HG03565 (cell line): ENCODE results near the gene MLLT6.

Experiments
- ATAC-seq: cut with Tn5 transposase; IDR thresholded peaks from one replicate; pipeline ENCODE4 v1.9.1; 2021; ENCODE audit warnings: mild to moderate bottlenecking, moderate library complexity; ENCODE audit not compliant: unreplicated experiment

The MLLT6 gene

GRCh38 chr17:38674749-38675615 lies 30.1 kb upstream of the MLLT6 start, which contains the start of gene EPOP:
EPOP (minus strand) TSS chr17:38674957; CDS start chr17:38674495, 462 bp downstream.
- no peak for ATAC-seq

DNA sequence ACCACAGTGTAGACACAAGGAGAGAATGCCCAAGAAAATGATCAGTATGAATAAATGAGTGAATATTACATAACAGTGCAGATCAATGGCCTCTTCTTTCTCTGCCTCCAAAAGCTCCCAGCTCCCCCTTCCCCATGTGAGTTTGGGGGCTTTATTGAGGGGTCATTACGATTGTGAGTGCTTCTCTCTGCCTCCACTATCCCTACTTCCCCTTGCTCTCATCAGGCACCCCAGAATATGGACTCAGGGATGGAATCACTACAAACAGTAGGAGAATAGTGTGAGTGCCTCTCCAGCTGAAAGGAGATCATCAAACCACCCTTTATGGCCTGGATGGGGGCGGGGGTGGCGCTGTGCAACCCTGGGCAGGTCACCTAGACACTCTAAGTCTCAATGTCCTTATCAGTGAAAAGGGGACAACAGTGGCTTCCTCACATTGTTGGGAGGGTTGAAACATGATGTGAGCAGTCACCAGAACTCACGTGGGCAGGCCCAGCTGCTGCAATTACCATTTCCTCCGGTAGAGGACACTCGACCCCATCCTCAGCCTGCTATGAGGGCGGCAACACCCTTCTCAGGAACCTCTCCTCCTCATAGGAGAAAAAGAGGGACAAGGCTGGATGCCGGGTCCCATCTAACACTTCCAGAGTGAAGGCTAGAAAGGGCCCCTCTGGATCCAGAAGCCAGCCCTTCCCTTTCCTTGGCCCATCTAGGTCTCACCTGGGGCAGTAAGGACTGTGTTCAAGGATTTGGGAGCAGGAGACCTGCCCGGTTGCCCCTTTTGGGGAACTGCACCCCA lies 28.2 kb upstream of the MLLT6 start:
- ATAC-seq, result no peak

DNA sequence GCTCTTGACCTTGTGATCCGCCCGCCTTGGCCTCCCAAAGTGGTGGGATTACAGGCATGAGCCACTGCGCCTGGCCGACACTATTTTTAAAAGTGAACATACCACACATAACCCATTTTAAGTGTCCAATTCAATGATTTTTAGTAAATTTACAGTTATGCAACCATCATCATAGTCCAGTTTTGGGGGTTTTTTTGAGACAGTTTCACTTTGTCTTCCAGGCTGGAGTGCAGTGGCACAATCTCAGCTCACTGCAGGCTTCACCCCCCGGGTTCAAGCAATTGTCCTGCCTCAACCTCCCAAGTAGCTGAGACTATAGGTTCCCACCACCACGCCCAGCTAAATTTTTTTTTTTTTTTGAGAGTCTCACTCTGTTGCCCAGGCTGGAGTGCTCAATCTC lies 27.3 kb upstream of the MLLT6 start:
- no peak for ATAC-seq

- no peak for ATAC-seq
These were observed 24.0 kb upstream of the MLLT6 start for GRCh38 chr17:38681096-38681495.

- ATAC-seq, result no peak
These were observed 19.6 kb upstream of the MLLT6 start for GRCh38 chr17:38685491-38685890.

DNA sequence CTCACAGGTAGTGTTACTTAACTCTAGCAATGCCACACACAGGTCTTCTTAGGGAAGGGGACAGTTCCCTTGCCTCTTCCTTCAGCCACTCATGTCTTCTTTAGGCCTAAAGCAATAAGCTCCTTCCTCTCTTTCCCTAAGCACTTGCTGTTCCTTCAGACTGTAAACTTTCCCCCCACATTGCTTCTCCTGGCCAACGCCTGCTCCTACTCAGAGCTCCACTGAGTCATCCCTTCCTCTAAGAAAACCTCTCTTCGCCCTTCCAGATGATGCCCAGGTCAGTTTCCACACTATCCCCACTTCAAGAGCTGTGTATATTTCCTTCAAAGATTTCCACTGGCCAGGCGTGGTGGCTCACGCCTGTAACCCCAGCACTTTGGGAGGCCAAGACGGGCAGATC lies 17.8 kb upstream of the MLLT6 start:
- ATAC-seq, result no peak

DNA sequence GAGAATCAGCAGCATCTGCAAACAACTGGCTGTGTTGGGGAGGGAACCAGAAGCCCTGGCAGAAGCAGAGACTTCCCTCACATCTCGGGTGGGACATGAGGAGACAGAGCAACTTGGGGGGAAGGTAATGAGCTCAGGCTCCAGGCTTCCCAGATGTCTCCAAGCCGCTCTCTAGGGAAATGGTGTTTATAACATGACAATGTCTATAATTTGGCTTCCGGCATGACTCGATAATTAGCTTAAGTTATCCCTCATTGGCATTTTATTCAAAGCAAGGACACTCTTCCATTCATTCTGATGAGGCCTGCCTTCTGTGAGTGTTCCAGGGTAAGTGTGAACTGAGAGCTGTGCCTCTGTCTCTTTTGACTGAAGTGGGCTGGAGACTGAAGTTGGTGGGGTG lies 14.7 kb upstream of the MLLT6 start:
- no peak for ATAC-seq

- ATAC-seq, result no peak
These were observed 13.9 kb upstream of the MLLT6 start for GRCh38 chr17:38691154-38691553.

DNA sequence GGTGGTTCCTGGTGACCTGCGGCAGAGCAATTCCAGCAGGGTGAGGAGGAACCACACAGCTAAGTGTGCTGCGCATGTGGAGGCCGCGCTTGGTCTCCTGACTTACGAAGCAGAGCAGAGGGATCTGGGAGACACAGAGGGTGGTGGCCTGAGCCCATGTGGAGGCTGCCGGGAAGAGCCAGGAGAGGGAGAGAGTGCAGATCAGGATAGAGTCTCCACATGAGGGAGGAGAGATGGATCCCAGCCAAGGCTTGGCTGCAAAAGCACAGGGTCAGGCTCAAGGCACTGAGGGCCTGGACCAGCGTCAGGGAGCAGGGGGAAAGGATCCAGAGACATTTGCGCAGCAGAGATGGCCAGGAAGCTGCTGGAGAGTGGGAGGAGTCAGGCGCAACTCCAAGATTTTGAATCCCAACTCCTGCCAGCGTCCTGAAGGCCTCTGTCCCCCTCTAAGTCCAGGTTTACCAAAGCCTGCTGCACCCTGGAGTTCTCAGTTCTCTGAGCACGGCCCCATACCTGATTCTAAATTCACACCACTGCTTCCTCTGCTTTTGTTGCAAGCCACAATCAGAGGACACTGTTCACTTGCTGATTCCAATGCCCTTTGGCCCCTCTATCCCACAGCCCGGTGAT lies 11.3 kb upstream of the MLLT6 start:
- no peak for ATAC-seq

GRCh38 chr17:38697061-38697820 lies 7.8 kb upstream of the MLLT6 start:
- no peak for ATAC-seq

- no peak for ATAC-seq
These were observed 6.3 kb upstream of the MLLT6 start for GRCh38 chr17:38698760-38699159.

- peak; percentile 23 for ATAC-seq
These were observed 3.4 kb upstream of the MLLT6 start for GRCh38 chr17:38701504-38702165.

DNA sequence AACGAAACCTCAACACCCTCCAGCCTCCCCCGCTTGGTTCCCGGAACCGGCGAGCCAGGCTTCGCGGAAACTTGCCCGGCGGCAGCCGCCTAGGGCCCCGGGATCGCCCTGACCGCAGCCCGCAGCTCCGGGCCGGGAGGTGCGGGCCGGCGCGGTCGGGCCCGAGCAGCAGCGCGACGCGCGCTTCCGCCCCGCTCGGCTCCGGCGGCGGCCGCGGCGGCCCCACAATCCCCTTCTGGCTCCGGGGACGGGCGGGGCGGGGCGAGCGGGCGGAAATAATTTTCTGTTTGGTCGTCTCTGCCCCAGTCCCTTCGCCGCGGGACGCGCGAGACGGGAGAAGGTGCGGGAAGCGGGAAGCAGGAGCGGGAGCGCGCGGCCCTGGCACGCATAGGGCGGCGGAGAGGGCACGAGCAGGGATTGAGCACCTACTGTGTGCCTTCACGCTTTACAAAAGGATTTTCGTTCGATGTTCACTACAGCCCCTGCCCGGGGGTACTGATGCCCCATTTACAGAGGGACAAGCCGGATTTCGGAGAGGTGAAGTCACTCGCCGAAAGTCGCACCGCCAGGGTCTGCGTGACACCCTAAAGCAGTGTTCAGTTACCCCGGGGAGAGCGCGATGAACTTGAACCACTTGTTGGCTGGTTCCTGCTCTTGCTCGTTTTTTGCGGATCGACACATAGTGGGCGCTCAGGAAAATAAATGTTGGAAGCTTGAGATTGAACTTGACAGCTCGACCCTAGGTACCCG lies 2.7 kb upstream of the MLLT6 start:
- peak; percentile 17 for ATAC-seq

DNA sequence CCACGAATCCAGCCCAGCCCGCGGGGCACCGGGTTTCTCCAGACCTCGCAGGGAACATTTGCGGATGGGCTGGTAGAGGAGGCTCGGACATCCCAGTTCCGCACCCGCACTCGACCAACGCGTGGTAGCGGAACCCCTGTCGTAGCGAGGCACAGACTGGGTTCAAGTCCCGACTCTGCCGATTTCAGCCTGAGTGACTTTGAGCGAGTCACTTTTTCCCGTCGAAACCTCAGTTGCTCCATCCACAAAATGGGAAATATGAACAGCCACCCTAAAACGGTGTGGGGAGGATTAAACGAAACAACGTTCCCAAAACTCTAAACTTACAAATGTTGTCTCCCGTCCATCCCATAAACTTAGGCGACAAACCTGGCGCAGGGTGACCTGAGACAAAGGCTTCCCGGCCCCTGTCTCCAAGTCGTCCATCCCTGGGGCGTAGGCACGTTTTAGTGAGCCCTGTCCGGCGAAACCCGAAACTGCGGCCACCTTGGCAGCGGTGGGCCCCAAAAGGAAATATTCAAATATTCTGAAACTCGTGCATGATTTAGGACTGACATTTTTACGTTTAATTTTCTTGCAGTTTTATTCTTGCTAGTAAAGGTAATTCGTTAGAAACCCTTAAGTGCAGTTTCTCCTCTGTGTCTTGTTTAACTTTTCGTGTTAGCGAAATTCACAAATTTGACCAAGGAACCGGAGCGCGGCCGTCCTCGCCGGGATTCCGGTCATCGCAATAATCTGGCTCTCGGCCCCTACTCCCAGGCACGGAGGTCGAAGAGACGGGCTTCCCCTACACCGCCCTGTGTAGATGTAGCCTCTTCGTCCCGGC lies 1.9 kb upstream of the MLLT6 start:
- ATAC-seq, result no peak

GRCh38 chr17:38703742-38704605 lies 1.1 kb upstream of the MLLT6 start:
- ATAC-seq, result no peak

GRCh38 chr17:38705523-38705802 lies 390 bp downstream of the MLLT6 start:
- no peak for ATAC-seq

DNA sequence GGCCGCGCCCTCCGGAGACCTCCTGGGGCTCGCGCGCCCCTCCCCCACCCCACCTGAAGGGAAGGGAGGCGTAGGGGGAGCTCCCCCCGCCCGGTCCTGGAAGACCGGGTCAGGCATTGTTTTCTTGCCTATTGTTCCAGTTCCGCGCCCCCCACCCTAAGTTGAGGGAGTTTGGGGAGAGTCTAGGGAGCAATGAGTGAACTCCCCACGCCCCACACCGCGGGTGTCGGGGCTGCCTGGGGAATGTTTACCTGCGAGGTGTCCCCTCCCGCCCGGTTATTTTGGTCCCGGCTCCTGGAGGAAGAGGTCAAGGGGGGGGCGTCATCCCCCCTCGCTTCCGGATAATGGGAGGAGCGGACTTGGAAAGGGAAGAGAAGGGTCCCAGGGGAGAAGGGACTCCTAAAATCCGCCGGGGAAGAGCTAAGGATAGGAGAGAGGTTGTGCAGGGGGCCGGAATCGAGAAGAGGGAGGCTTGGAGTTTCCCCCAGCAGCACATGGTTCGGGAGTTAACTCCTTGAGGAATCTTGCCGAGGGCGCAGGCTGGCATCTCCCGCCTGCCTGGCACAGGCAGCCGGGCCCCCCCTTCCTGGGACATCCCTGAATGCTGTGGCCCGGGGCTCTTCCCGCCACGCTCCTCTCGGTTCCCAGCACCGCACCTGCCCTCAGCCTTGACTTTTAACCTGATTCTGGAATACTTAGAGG lies 881 bp downstream of the MLLT6 start:
- ATAC-seq, result no peak
